ENCODE results near the gene TNPO1. TPM values are rescaled to one million over a fixed set of nuclear protein-coding genes. Genes with fewer than 3 reads are reported as not detected.

The TNPO1 gene
- total RNA-seq, 4 donors from 2014 or later = 81.2 to 131 (median 116) TPM

GRCh38 chr5:72854419-72854818 lies 38.0 kb downstream of the TNPO1 start:
- TF ChIP-seq POLR2A (IDR thresholded peaks at IDR 0.05) (no peak), POLR2AphosphoS5 (IDR thresholded peaks at IDR 0.05) (no peak), EP300 (IDR thresholded peaks at IDR 0.05) (no peak)
- TF ChIP-seq, protein P1, sequence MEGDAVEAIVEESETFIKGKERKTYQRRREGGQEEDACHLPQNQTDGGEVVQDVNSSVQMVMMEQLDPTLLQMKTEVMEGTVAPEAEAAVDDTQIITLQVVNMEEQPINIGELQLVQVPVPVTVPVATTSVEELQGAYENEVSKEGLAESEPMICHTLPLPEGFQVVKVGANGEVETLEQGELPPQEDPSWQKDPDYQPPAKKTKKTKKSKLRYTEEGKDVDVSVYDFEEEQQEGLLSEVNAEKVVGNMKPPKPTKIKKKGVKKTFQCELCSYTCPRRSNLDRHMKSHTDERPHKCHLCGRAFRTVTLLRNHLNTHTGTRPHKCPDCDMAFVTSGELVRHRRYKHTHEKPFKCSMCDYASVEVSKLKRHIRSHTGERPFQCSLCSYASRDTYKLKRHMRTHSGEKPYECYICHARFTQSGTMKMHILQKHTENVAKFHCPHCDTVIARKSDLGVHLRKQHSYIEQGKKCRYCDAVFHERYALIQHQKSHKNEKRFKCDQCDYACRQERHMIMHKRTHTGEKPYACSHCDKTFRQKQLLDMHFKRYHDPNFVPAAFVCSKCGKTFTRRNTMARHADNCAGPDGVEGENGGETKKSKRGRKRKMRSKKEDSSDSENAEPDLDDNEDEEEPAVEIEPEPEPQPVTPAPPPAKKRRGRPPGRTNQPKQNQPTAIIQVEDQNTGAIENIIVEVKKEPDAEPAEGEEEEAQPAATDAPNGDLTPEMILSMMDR (IDR thresholded peaks at IDR 0.05) = no peak
- Histone ChIP-seq H3K27me3 (no peaks in the 10 kb centered on the region), H3K27ac (no peak overlapping the region), H3K4me3 (no peak overlapping the region), H3K4me1 (peaks cover 0 to 90% (median 3%) of the 10 kb centered on the region in 3 donors), H3K36me3 (peaks cover 0 to 27% of the 10 kb centered on the region in 2 donors), H3K9me3 (no peaks in the 10 kb centered on the region)
- WGBS, 2 donors (ENCODE audit: low coverage in 1 of 2) = 67 to 75% methylated on average over 3 of the region's 3 CpGs
- ATAC-seq = no peak

DNA sequence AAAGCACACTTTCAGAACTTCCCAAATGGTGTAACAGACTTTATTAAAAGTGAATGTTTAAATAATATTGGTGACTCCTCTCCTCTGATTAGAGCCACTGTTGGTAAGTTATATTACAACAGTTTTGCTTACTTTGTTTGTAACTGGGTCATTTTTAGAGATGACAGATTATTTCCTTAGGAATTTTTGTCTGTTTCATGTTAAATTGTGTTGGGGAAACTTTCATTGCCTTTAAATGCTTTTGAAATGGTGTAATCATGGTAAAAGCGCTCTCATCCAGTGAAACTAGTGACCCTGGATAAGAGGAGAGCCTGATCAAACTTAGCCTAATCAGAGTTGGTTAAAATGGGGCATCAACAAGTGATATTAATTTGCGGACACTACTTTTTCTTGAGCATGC lies 39.4 kb downstream of the TNPO1 start:
- no peak overlapping the region for H3K4me3 ChIP-seq
- no peaks in the 10 kb centered on the region for H3K9me3 ChIP-seq
- no peaks in the 10 kb centered on the region for H3K27me3 ChIP-seq
- TF ChIP-seq POLR2AphosphoS5 (IDR thresholded peaks at IDR 0.05) = no peak
- TF ChIP-seq POLR2A (IDR thresholded peaks at IDR 0.05) = no peak
- H3K36me3 ChIP-seq = peaks cover 0 to 27% of the 10 kb centered on the region in 2 donors
- ATAC-seq = no peak
- WGBS, 2 donors (ENCODE audit: low coverage in 1 of 2) = 100% methylated on average over 2 of the region's 2 CpGs
- H3K4me1 ChIP-seq = peaks cover 0 to 90% (median 3%) of the 10 kb centered on the region in 3 donors
- H3K27ac ChIP-seq = no peak overlapping the region

- 52 to 53% methylated on average over 5 of the region's 5 CpGs for WGBS, 2 donors (ENCODE audit: low coverage in 1 of 2)
- no peak for ATAC-seq
- Histone ChIP-seq H3K36me3 (peaks cover 0 to 40% of the 10 kb centered on the region in 2 donors), H3K4me3 (no peak overlapping the region), H3K27me3 (no peaks in the 10 kb centered on the region), H3K27ac (no peak overlapping the region), H3K4me1 (peaks cover 0 to 78% (median 0%) of the 10 kb centered on the region in 3 donors), H3K9me3 (no peaks in the 10 kb centered on the region)
- no peak for TF ChIP-seq POLR2A (IDR thresholded peaks at IDR 0.05)
- TF ChIP-seq, protein P1 (IDR thresholded peaks at IDR 0.05) = no peak
- no peak for TF ChIP-seq POLR2AphosphoS5 (IDR thresholded peaks at IDR 0.05)
- no peak for TF ChIP-seq EP300 (IDR thresholded peaks at IDR 0.05)
These were observed 40.9 kb downstream of the TNPO1 start for GRCh38 chr5:72857396-72857795.

GRCh38 chr5:72859127-72859526 lies 42.7 kb downstream of the TNPO1 start:
- H3K4me1 ChIP-seq = peaks cover 0 to 60% (median 0%) of the 10 kb centered on the region in 3 donors

DNA sequence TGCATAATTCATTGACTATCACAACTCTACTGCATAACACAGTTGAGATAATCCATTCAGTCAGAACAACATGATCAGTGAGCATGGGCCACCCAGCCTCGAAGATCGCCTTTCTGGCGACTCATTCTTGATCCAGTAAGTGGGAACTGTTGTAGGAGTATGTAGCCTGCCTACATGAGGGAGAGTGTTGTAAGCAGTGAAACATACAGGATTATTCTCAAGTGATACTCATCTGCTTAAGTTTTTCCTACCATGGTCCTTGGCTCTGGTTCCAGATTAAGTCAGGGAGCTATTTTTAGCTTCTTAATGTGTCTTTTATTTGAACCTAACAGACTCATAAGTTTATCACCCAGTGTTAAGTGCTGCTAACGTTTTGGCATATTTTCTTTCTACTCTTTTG lies 44.0 kb downstream of the TNPO1 start:
- Histone ChIP-seq H3K36me3 (peaks cover 0 to 69% of the 10 kb centered on the region in 2 donors), H3K4me3 (no peak overlapping the region), H3K9me3 (no peaks in the 10 kb centered on the region), H3K27me3 (no peaks in the 10 kb centered on the region), H3K27ac (peak overlapping the region in 1 of 4 donors; percentile 24), H3K4me1 (peaks cover 0 to 47% (median 0%) of the 10 kb centered on the region in 3 donors)
- ATAC-seq = no peak
- 26 to 29% methylated on average over 2 to 4 of the region's 4 CpGs for WGBS, 2 donors (ENCODE audit: low coverage in 1 of 2)
- no peak for TF ChIP-seq EP300 (IDR thresholded peaks at IDR 0.05)
- no peak for TF ChIP-seq POLR2A (IDR thresholded peaks at IDR 0.05)
- TF ChIP-seq, protein P1 (IDR thresholded peaks at IDR 0.05) = no peak
- no peak for TF ChIP-seq POLR2AphosphoS5 (IDR thresholded peaks at IDR 0.05)

More at GRCh38 chr5:72859127-72859526, 42.7 kb downstream of the TNPO1 start:
- Histone ChIP-seq H3K27ac (no peak overlapping the region), H3K36me3 (peaks cover 0 to 56% of the 10 kb centered on the region in 2 donors), H3K4me3 (no peak overlapping the region), H3K9me3 (no peaks in the 10 kb centered on the region), H3K27me3 (no peaks in the 10 kb centered on the region)
- WGBS, 2 donors (ENCODE audit: low coverage in 1 of 2) = 50 to 73% methylated on average over 1 of the region's 1 CpG
- no peak for TF ChIP-seq EP300 (IDR thresholded peaks at IDR 0.05)
- no peak for TF ChIP-seq POLR2A (IDR thresholded peaks at IDR 0.05)
- no peak for ATAC-seq

DNA sequence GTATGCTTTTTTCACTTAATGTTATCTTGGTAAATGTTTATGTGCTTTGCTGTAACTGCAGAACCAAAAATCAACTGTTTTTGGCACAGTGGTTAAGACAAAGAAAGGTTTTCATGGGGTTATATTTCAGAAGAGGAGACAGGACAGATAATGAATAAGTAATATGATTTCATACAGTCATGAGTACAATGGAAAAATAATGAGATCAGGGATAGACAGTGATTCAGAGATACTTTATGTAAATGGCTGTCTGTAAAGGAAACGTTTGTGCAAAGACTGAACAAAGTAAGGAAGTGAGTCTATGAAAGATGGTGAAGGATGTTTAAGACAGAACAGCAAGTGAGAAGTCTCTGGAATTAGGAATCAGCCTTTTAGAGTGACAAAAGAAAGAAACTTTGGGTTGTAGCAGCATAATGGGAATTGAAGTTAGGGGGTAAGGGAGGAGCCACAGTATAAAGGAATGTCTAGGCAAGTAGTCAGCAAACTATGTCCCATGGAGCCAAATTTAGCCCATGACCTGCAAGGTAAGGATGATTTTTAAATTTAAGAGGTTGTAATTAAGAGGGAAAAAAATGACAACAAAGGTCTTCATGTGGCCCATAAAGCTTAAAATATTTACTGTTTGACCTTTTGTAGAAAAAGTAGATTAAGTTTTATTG lies 55.0 kb downstream of the TNPO1 start:
- Histone ChIP-seq H3K9me3 (no peaks in the 10 kb centered on the region), H3K27me3 (no peaks in the 10 kb centered on the region), H3K4me1 (peaks cover 0 to 7% (median 0%) of the 10 kb centered on the region in 3 donors), H3K4me3 (no peak overlapping the region), H3K36me3 (peaks cover 3 to 82% of the 10 kb centered on the region in 2 donors), H3K27ac (no peak overlapping the region)
- no peak for TF ChIP-seq EP300 (IDR thresholded peaks at IDR 0.05)
- TF ChIP-seq, protein P1 (IDR thresholded peaks at IDR 0.05) = no peak
- no peak for TF ChIP-seq POLR2AphosphoS5 (IDR thresholded peaks at IDR 0.05)
- TF ChIP-seq POLR2A (IDR thresholded peaks at IDR 0.05) = no peak
- 21 to 29% methylated on average over 1 of the region's 1 CpG for WGBS, 2 donors (ENCODE audit: low coverage in 1 of 2)
- no peak for ATAC-seq
